HG03439 (cell line): ENCODE results near the gene ATP8B4.
A peak's percentile ranks its signal among the peaks of the same experiment; 100 is the strongest.

Experiments
- ATAC-seq: cut with Tn5 transposase; IDR thresholded peaks from one replicate; pipeline ENCODE4 v1.9.1; 2021; ENCODE audit warnings: mild to moderate bottlenecking, moderate library complexity; ENCODE audit not compliant: unreplicated experiment

Gene ATP8B4

GRCh38 chr15:50024281-50024680 lies 94.8 kb downstream of the ATP8B4 start:
- no peak for ATAC-seq

- ATAC-seq, result no peak
Observed at GRCh38 chr15:50018491-50018890, 100.5 kb downstream of the ATP8B4 start.

GRCh38 chr15:50017522-50017921 lies 101.5 kb downstream of the ATP8B4 start:
- ATAC-seq, result no peak

- ATAC-seq, result no peak
Observed at GRCh38 chr15:50016951-50017350, 102.1 kb downstream of the ATP8B4 start.

GRCh38 chr15:50012790-50013189 lies 106.2 kb downstream of the ATP8B4 start:
- no peak for ATAC-seq

GRCh38 chr15:50009634-50010033 lies 109.4 kb downstream of the ATP8B4 start:
- ATAC-seq, result no peak

- ATAC-seq, result peak; percentile 96
Observed at GRCh38 chr15:50003786-50004334, 115.2 kb downstream of the ATP8B4 start.

- ATAC-seq, result no peak
Observed at GRCh38 chr15:49991587-49991986, 127.4 kb downstream of the ATP8B4 start.

- ATAC-seq, result no peak
Observed at GRCh38 chr15:49990835-49991545, 128.0 kb downstream of the ATP8B4 start.

- ATAC-seq, result no peak
Observed at GRCh38 chr15:49989498-49989897, 129.5 kb downstream of the ATP8B4 start.

- no peak for ATAC-seq
Observed at GRCh38 chr15:49988766-49989165, 130.3 kb downstream of the ATP8B4 start.

- ATAC-seq, result no peak
Observed at GRCh38 chr15:49987896-49988295, 131.1 kb downstream of the ATP8B4 start.

GRCh38 chr15:49987198-49987785 lies 131.7 kb downstream of the ATP8B4 start:
- ATAC-seq, result no peak

- ATAC-seq, result no peak
Observed at GRCh38 chr15:49986326-49986725, 132.7 kb downstream of the ATP8B4 start.

- no peak for ATAC-seq
Observed at GRCh38 chr15:49985463-49985862, 133.6 kb downstream of the ATP8B4 start.

- no peak for ATAC-seq
Observed at GRCh38 chr15:49984436-49984835, 134.6 kb downstream of the ATP8B4 start.

- no peak for ATAC-seq
Observed at GRCh38 chr15:49982584-49982983, 136.4 kb downstream of the ATP8B4 start.

- no peak for ATAC-seq
Observed at GRCh38 chr15:49979705-49980382, 139.2 kb downstream of the ATP8B4 start.

- ATAC-seq, result no peak
Observed at GRCh38 chr15:49978121-49978520, 140.9 kb downstream of the ATP8B4 start.

GRCh38 chr15:49977306-49977705 lies 141.7 kb downstream of the ATP8B4 start:
- no peak for ATAC-seq

- no peak for ATAC-seq
Observed at GRCh38 chr15:49964551-49964950, 154.5 kb downstream of the ATP8B4 start.

GRCh38 chr15:49964061-49964460 lies 155.0 kb downstream of the ATP8B4 start:
- ATAC-seq, result no peak
